ENCODE measurements around the gene CYP11A1. TPM values are rescaled to one million over a fixed set of nuclear protein-coding genes. Genes with fewer than 3 reads are reported as not detected.
A peak's percentile ranks its signal among the peaks of the same experiment; 100 is the strongest.

The CYP11A1 gene
- total and polyA plus RNA-seq, 2 donors (not counting 1 experiment from before 2014, with no cell fraction given), result not detected

DNA sequence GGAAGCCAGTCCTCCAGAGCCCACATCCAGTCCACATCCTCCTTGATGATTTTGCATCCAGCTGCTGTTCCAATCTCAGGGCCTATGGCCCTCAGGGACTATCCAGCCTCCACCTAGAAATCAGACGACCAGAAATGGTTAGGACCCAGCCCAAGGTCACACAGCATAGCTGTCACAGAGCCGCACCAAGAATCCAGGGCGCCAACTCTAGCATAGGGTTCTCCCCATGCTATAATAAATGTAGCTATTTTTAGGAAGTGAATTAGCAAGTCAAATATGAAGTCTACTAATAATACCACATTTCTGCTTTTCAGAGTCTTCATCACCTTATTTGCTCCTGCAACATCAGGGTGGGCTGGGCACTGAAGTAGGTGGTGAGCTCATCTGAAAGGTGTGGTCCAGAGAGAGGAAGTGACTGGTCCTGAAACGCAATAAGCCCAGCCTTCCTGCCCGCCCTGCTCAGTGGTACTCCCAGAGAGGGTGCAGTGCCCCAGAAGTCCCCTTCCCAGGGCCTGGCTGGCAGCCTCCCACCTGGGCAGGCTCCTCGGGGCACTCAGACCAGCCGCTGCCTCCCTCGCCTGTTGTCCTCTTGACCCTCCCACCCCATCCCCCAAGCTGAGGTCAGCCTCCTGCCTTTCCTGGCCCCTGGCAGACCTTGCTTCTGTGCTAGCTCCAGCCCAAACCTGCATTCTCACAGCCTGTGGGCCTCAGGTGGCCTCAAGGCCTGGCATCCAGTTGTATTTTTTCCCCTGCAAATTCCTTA is 17.6 kb upstream of the CYP11A1 start:
- POLR2A ChIA-PET, result interaction anchor here (0.9 to 4.2 kb wide), 9 partner anchors 11 to 553 kb away, joined by 3 to 64 read pairs (median 8); partner anchors contain the start of genes COX5A, SEMA7A and UBL7
- Histone ChIP-seq H4K20me1 (ENCODE audit: control insufficient read depth, insufficient read depth, low read length, poor library complexity, severe bottlenecking) (no peaks in the 10 kb centered on the region), H3K4me1 (ENCODE audit: control insufficient read depth in 2 of 2, insufficient read depth in 2 of 2, low read length in 2 of 2) (peaks cover 56 to 75% of the 10 kb centered on the region in 2 donors), H3K27me3 (replicated peaks in 1 of 4; ENCODE audit: control extremely low read depth in 1 of 4, control insufficient read depth in 3 of 4, insufficient read depth in 4 of 4, low read length in 3 of 4) (no peaks in the 10 kb centered on the region), H3K4me3 (ENCODE audit: control extremely low read depth in 1 of 5, extremely low read depth in 1 of 5, insufficient read depth in 1 of 5, low read depth in 2 of 5, low read length in 4 of 5) (peak overlapping the region in 1 of 5 experiments; percentile 55), H3K9me3 (ENCODE audit: control extremely low read depth in 1 of 3, control insufficient read depth in 2 of 3, insufficient read depth in 1 of 3, low read length in 2 of 3) (no peaks in the 10 kb centered on the region), H3K36me3 (replicated peaks in 1 of 2; ENCODE audit: control extremely low read depth in 1 of 2, control insufficient read depth in 1 of 2, extremely low read depth in 1 of 2, insufficient read depth in 2 of 2, low read length in 1 of 2) (no peaks in the 10 kb centered on the region), H3K27ac (ENCODE audit: low read length in 2 of 2) (peak overlapping the region; percentile 94 to 97), H3K79me2 (ENCODE audit: control insufficient read depth, insufficient read depth, low read length) (peaks cover 19% of the 10 kb centered on the region), H3K9ac (ENCODE audit: low read length) (peak overlapping the region; percentile 54), H2AFZ (ENCODE audit: insufficient read depth, low read depth, low read length, poor library complexity, severe bottlenecking) (no peak overlapping the region), H3K4me2 (replicated peaks; ENCODE audit: low read depth, low read length, poor library complexity, severe bottlenecking) (peak overlapping the region; percentile 76)
- 15% methylated on average over 5 of the region's 8 CpGs for WGBS (ENCODE audit: insufficient coverage)
- Mint-ChIP-seq H3K9me3 (ENCODE audit: insufficient read depth) (no peaks in the 10 kb centered on the region), H3K4me3 (peak overlapping the region; percentile 82), H3K27ac (peak overlapping the region; percentile 98), H3K27me3 (no peaks in the 10 kb centered on the region), H3K4me1 (peaks cover 69% of the 10 kb centered on the region)
- ATAC-seq (ENCODE audit: low read depth), result peak; percentile 81
- TF ChIP-seq, protein P1, sequence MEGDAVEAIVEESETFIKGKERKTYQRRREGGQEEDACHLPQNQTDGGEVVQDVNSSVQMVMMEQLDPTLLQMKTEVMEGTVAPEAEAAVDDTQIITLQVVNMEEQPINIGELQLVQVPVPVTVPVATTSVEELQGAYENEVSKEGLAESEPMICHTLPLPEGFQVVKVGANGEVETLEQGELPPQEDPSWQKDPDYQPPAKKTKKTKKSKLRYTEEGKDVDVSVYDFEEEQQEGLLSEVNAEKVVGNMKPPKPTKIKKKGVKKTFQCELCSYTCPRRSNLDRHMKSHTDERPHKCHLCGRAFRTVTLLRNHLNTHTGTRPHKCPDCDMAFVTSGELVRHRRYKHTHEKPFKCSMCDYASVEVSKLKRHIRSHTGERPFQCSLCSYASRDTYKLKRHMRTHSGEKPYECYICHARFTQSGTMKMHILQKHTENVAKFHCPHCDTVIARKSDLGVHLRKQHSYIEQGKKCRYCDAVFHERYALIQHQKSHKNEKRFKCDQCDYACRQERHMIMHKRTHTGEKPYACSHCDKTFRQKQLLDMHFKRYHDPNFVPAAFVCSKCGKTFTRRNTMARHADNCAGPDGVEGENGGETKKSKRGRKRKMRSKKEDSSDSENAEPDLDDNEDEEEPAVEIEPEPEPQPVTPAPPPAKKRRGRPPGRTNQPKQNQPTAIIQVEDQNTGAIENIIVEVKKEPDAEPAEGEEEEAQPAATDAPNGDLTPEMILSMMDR (IDR thresholded peaks at IDR 0.05), result no peak
- TF ChIP-seq EZH2 (IDR thresholded peaks at IDR 0.05; ENCODE audit: borderline replicate concordance, insufficient read depth, low read depth, low read length, poor library complexity, severe bottlenecking), result no peak
- intact Hi-C loops (cut with micrococcal nuclease), result loop anchor here (1.0 to 5.0 kb wide), 3 partner anchors 11 to 393 kb away; partner anchors contain the start of genes PML and STOML1
- CTCF ChIA-PET, result interaction anchor here (0.7 to 23.1 kb wide), 16 partner anchors 10 to 403 kb away, joined by 3 to 855 read pairs (median 7); partner anchors contain the start of genes SEMA7A and UBL7
- peak; percentile 95 for DNase-seq

GRCh38 chr15:74384566-74384880 is 17.1 kb upstream of the CYP11A1 start:
- ChIA-PET POLR2A (interaction anchor here (1.1 to 4.2 kb wide), 9 partner anchors 11 to 553 kb away, joined by 3 to 64 read pairs (median 8); partner anchors contain the start of genes COX5A, SEMA7A and UBL7), CTCF (interaction anchor here (0.8 to 23.1 kb wide), 16 partner anchors 9 to 403 kb away, joined by 3 to 855 read pairs (median 7); partner anchors contain the start of genes SEMA7A and UBL7)
- Mint-ChIP-seq H3K27ac (peak overlapping the region; percentile 98), H3K27me3 (no peaks in the 10 kb centered on the region), H3K4me3 (peak overlapping the region; percentile 82), H3K4me1 (peaks cover 68% of the 10 kb centered on the region), H3K9me3 (ENCODE audit: insufficient read depth) (no peaks in the 10 kb centered on the region)
- intact Hi-C loops (cut with micrococcal nuclease), result loop anchor here (5.0 kb wide), 1 partner anchor 392 kb away; the partner anchor contains the start of genes PML and STOML1
- 26% methylated on average over 3 of the region's 3 CpGs for WGBS (ENCODE audit: insufficient coverage)
- Histone ChIP-seq H3K79me2 (ENCODE audit: control insufficient read depth, insufficient read depth, low read length) (peaks cover 19% of the 10 kb centered on the region), H3K4me3 (ENCODE audit: control extremely low read depth in 1 of 5, extremely low read depth in 1 of 5, insufficient read depth in 1 of 5, low read depth in 2 of 5, low read length in 4 of 5) (peak overlapping the region in 1 of 5 experiments; percentile 55), H3K36me3 (replicated peaks in 1 of 2; ENCODE audit: control extremely low read depth in 1 of 2, control insufficient read depth in 1 of 2, extremely low read depth in 1 of 2, insufficient read depth in 2 of 2, low read length in 1 of 2) (no peaks in the 10 kb centered on the region), H3K27me3 (replicated peaks in 1 of 4; ENCODE audit: control extremely low read depth in 1 of 4, control insufficient read depth in 3 of 4, insufficient read depth in 4 of 4, low read length in 3 of 4) (no peaks in the 10 kb centered on the region), H3K9ac (ENCODE audit: low read length) (peak overlapping the region; percentile 48), H4K20me1 (ENCODE audit: control insufficient read depth, insufficient read depth, low read length, poor library complexity, severe bottlenecking) (no peaks in the 10 kb centered on the region), H3K4me2 (replicated peaks; ENCODE audit: low read depth, low read length, poor library complexity, severe bottlenecking) (peak overlapping the region; percentile 76), H3K9me3 (ENCODE audit: control extremely low read depth in 1 of 3, control insufficient read depth in 2 of 3, insufficient read depth in 1 of 3, low read length in 2 of 3) (no peaks in the 10 kb centered on the region), H3K27ac (ENCODE audit: low read length in 2 of 2) (peak overlapping the region; percentile 87 to 97), H3K4me1 (ENCODE audit: control insufficient read depth in 2 of 2, insufficient read depth in 2 of 2, low read length in 2 of 2) (peaks cover 56 to 71% of the 10 kb centered on the region in 2 donors), H2AFZ (ENCODE audit: insufficient read depth, low read depth, low read length, poor library complexity, severe bottlenecking) (no peak overlapping the region)
- DNase-seq, result no peak
- ATAC-seq (ENCODE audit: low read depth), result no peak
- TF ChIP-seq EZH2 (IDR thresholded peaks at IDR 0.05; ENCODE audit: borderline replicate concordance, insufficient read depth, low read depth, low read length, poor library complexity, severe bottlenecking), result no peak
- TF ChIP-seq, protein P1 (IDR thresholded peaks at IDR 0.05), result no peak

Data from B cell (primary cell).